ENCODE results near the gene PAQR5. TPM values are rescaled to one million over a fixed set of nuclear protein-coding genes. Genes with fewer than 3 reads are reported as not detected.

The PAQR5 gene
- total and polyA plus RNA-seq, 2 donors (not counting 3 experiments of a cell fraction or from before 2014, with no cell fraction given) = 0.08 to 0.09 TPM

- no peaks in the 10 kb centered on the region for H4K20me1 ChIP-seq (replicated peaks; ENCODE audit: control insufficient read depth, extremely low read depth, insufficient read depth, low read length)
- H3K36me3 ChIP-seq (ENCODE audit: control insufficient read depth in 2 of 2, extremely low read depth in 1 of 2, insufficient read depth in 2 of 2, low read length in 2 of 2) = no peaks in the 10 kb centered on the region
- H3K27ac ChIP-seq (ENCODE audit: insufficient read depth, low read depth, low read length) = no peak overlapping the region
- intact Hi-C loops (cut with micrococcal nuclease) (no loop called here), dilution Hi-C loops (cut with MboI; ENCODE audit: extremely low pct_ligation_motif_present, low sequenced_read_pairs) (no loop called here)
- no peaks in the 10 kb centered on the region for H3K9me1 ChIP-seq (replicated peaks; ENCODE audit: control insufficient read depth, extremely low read depth, insufficient read depth, low read length)
- no peak overlapping the region for H2AFZ ChIP-seq (ENCODE audit: low read depth, low read length)
- H3K79me2 ChIP-seq (ENCODE audit: control insufficient read depth, insufficient read depth, low read length) = no peaks in the 10 kb centered on the region
- FAIRE-seq (no peak), DNase-seq (ENCODE audit: low read depth, low spot score) (no peak)
- TF ChIP-seq EZH2 (IDR thresholded peaks at IDR 0.05; ENCODE audit: borderline replicate concordance, low read depth, low read length, severe bottlenecking) (no peak), GATA2 (IDR thresholded peaks at IDR 0.05; ENCODE audit: insufficient read depth, insufficient read length, low read depth, low read length) (no peak), MAX (IDR thresholded peaks at IDR 0.05; ENCODE audit: insufficient read depth, insufficient read length) (no peak), FOS (IDR thresholded peaks at IDR 0.05; ENCODE audit: borderline replicate concordance, insufficient read depth, low read length) (no peak), MYC (IDR thresholded peaks at IDR 0.05; ENCODE audit: low read depth, low read length) (no peak), JUN (IDR thresholded peaks at IDR 0.05; ENCODE audit: borderline replicate concordance, insufficient read depth, insufficient read length, low read depth) (no peak), POLR2A (IDR thresholded peaks at IDR 0.05; ENCODE audit: low read depth, low read length) (no peak), POLR2AphosphoS5 (IDR thresholded peaks at IDR 0.05; ENCODE audit: insufficient read depth, low read depth, low read length) (no peak)
- TF ChIP-seq, protein P1, sequence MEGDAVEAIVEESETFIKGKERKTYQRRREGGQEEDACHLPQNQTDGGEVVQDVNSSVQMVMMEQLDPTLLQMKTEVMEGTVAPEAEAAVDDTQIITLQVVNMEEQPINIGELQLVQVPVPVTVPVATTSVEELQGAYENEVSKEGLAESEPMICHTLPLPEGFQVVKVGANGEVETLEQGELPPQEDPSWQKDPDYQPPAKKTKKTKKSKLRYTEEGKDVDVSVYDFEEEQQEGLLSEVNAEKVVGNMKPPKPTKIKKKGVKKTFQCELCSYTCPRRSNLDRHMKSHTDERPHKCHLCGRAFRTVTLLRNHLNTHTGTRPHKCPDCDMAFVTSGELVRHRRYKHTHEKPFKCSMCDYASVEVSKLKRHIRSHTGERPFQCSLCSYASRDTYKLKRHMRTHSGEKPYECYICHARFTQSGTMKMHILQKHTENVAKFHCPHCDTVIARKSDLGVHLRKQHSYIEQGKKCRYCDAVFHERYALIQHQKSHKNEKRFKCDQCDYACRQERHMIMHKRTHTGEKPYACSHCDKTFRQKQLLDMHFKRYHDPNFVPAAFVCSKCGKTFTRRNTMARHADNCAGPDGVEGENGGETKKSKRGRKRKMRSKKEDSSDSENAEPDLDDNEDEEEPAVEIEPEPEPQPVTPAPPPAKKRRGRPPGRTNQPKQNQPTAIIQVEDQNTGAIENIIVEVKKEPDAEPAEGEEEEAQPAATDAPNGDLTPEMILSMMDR (IDR thresholded peaks at IDR 0.05; ENCODE audit: extremely low read depth in 1 of 2, insufficient read depth in 1 of 2, low read depth in 1 of 2, low read length in 2 of 2) = no peak
- no peaks in the 10 kb centered on the region for H3K9me3 ChIP-seq (replicated peaks; ENCODE audit: control insufficient read depth, insufficient read depth, low read length)
- H3K4me3 ChIP-seq (replicated peaks in 1 of 3; ENCODE audit: insufficient read depth in 1 of 3, low read depth in 1 of 3, low read length in 3 of 3) = no peak overlapping the region
- no TSS peak for BruUV-seq (replicated peaks)
- no peaks in the 10 kb centered on the region for H3K27me3 ChIP-seq (ENCODE audit: control insufficient read depth in 2 of 2, insufficient read depth in 2 of 2, low read length in 2 of 2)
- ChIA-PET CTCF (interaction anchor here (0.8 to 4.1 kb wide), 3 partner anchors 123 to 357 kb away, joined by 3 to 40 read pairs (median 25); no protein-coding TSS in a partner anchor), POLR2A (no interaction called here)
- no peak overlapping the region for H3K4me2 ChIP-seq (ENCODE audit: insufficient read depth, low read length)
- H3K9ac ChIP-seq (replicated peaks; ENCODE audit: extremely low read depth, insufficient read depth, low read length) = no peak overlapping the region
- H3K4me1 ChIP-seq (ENCODE audit: control insufficient read depth, extremely low read depth, insufficient read depth, low read length) = peaks cover 7% of the 10 kb centered on the region
These were observed 93.6 kb downstream of the PAQR5 start for GRCh38 chr15:69392352-69392751.

Data from endothelial cell of umbilical vein (primary cell).